Suprapubic skin (tissue), 4 donors: ENCODE measurements around the gene PTK7.

ENCODE experiments used
- EP300 ChIP-seq: sonication (generic); formaldehyde crosslinking; IDR thresholded peaks from one replicate; pipeline ENCODE4 v1.6.1; 2017; ENCODE audit warnings: antibody characterized with exemption
- POLR2A ChIP-seq, 2 donors: fragments of 450-650 bp; IDR thresholded peaks; one replicate each; pipeline ENCODE4 v1.6.1; 2017; ENCODE audit warnings: antibody characterized with exemption in 2 of 2, mild to moderate bottlenecking in 2 of 2, moderate library complexity in 2 of 2
- POLR2AphosphoS5 ChIP-seq, 3 donors: sonication (generic); formaldehyde crosslinking; IDR thresholded peaks; one replicate each; pipeline ENCODE4 v1.6.1; 2017; ENCODE audit warnings: antibody characterized with exemption in 3 of 3
- TF ChIP-seq, protein P1 (sequence below), 2 donors: fragments of 200-600 bp in 1 of 2; fragments of 450-650 bp in 1 of 2; sonication (generic) in 1 of 2; IDR thresholded peaks; one replicate each; pipeline ENCODE4 v1.5.1; 2016 to 2019; ENCODE audit warnings: antibody characterized with exemption in 2 of 2, mild to moderate bottlenecking in 1 of 2, moderate library complexity in 1 of 2

DNA sequence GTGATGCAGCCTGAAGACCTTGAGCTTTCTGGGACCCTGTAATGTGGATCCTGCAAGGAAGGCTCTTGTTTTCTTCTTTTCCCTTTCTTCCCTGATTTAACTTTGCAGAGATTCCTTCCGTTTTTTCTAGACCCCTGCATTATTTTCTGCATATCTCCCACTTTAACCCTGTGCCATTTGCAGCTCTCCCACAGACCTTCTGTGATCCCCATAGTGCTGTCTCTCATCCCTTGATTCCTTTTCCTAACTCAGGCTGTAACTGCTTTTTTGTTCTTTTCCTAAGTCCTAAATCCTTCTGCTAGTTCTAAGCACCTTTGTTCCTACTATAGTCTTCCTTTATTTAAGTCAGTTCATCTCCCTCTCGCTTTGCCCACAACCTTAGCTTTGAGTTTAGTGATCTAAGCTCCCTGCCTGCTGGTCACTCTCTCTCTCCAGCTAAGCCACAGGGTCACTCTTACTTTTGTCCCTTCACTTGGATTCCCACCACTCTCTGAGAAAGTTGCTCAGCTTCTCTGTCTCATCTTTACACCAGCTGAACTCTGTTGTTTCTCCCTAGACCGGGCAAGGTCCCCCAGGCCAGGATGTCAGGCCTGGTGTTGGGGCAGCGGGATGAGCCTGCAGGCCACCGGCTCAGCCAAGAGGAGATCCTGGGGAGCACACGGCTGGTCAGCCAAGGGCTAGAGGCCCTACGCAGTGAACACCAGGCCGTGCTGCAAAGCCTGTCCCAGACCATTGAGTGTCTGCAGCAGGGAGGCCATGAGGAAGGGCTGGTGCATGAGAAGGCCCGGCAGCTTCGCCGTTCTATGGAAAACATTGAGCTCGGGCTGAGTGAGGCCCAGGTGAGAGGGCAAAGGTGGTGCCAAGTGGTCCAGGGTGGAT, 15.1 kb upstream of the PTK7 start:
- TF ChIP-seq, protein P1, sequence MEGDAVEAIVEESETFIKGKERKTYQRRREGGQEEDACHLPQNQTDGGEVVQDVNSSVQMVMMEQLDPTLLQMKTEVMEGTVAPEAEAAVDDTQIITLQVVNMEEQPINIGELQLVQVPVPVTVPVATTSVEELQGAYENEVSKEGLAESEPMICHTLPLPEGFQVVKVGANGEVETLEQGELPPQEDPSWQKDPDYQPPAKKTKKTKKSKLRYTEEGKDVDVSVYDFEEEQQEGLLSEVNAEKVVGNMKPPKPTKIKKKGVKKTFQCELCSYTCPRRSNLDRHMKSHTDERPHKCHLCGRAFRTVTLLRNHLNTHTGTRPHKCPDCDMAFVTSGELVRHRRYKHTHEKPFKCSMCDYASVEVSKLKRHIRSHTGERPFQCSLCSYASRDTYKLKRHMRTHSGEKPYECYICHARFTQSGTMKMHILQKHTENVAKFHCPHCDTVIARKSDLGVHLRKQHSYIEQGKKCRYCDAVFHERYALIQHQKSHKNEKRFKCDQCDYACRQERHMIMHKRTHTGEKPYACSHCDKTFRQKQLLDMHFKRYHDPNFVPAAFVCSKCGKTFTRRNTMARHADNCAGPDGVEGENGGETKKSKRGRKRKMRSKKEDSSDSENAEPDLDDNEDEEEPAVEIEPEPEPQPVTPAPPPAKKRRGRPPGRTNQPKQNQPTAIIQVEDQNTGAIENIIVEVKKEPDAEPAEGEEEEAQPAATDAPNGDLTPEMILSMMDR (IDR thresholded peaks at IDR 0.05) = no peak
- TF ChIP-seq POLR2A (IDR thresholded peaks at IDR 0.05) = no peak
- no peak for TF ChIP-seq POLR2AphosphoS5 (IDR thresholded peaks at IDR 0.05)
- no peak for TF ChIP-seq EP300
